Measurements from ENCODE around the gene SH3YL1.

SH3YL1 gene

DNA sequence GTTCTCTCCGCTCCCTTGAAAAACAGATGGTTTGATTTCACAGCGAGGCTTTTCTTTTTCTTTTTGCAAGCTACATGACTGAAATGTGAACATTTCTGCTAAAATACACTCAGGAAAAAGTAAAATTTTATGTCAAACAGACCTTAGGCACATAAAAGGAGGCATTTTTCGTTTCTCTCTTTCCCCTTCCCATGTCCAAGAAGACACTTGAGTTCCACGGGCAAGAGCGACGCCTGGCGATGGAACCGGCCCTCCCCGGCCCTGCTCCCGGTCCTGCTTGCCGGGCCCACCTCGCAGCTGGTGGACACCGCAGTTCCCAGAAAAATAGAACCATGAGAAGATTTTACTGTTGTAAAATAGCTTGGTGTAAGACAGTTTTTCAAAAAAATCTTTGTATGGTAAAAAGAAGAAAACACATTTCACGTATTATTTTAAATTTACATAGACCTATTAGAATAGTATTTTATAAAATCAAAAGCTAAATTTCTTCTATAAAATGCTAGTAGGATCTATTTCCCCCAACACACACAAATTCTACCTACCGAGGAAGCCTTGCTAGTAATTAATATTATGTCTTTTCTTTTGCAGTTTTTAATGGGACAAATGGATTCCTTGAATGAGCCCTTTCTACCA, 26.4 kb upstream of the SH3YL1 start:
- no peaks in the 10 kb centered on the region for H3K9me3 ChIP-seq (replicated peaks; ENCODE audit: insufficient read depth, low read length)
- H3K4me3 ChIP-seq (ENCODE audit: low read length): no peak overlapping the region
- H3K9me2 ChIP-seq (replicated peaks; ENCODE audit: insufficient read depth, low read length): no peaks in the 10 kb centered on the region
- no peak overlapping the region for H3K9ac ChIP-seq (ENCODE audit: low read length)
- H3F3A ChIP-seq (ENCODE audit: insufficient read depth, low read length): no peaks in the 10 kb centered on the region
- H3K27ac ChIP-seq (ENCODE audit: low read length): no peak overlapping the region
- no peaks in the 10 kb centered on the region for H3K4me1 ChIP-seq (ENCODE audit: low read length)
- H3K4me2 ChIP-seq (ENCODE audit: low read depth, low read length): peak overlapping the region; percentile 32; the same call in 1 of the 2 replicates
- H3K27me3 ChIP-seq (replicated peaks; ENCODE audit: insufficient read depth, low read length): peaks cover 23% of the 10 kb centered on the region
- H4K20me1 ChIP-seq (ENCODE audit: insufficient read depth, low read length): no peaks in the 10 kb centered on the region
- H3K79me2 ChIP-seq (ENCODE audit: low read length): no peaks in the 10 kb centered on the region
- no peak for DNase-seq
- TF ChIP-seq EZH2phosphoT487 (IDR thresholded peaks at IDR 0.05; ENCODE audit: low read length): no peak
- TF ChIP-seq, protein P1, sequence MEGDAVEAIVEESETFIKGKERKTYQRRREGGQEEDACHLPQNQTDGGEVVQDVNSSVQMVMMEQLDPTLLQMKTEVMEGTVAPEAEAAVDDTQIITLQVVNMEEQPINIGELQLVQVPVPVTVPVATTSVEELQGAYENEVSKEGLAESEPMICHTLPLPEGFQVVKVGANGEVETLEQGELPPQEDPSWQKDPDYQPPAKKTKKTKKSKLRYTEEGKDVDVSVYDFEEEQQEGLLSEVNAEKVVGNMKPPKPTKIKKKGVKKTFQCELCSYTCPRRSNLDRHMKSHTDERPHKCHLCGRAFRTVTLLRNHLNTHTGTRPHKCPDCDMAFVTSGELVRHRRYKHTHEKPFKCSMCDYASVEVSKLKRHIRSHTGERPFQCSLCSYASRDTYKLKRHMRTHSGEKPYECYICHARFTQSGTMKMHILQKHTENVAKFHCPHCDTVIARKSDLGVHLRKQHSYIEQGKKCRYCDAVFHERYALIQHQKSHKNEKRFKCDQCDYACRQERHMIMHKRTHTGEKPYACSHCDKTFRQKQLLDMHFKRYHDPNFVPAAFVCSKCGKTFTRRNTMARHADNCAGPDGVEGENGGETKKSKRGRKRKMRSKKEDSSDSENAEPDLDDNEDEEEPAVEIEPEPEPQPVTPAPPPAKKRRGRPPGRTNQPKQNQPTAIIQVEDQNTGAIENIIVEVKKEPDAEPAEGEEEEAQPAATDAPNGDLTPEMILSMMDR (IDR thresholded peaks at IDR 0.05; ENCODE audit: low read length): peak; percentile 41
- H2AFZ ChIP-seq (ENCODE audit: low read length): no peak overlapping the region
- H3K36me3 ChIP-seq (replicated peaks; ENCODE audit: insufficient read depth, low read length): no peaks in the 10 kb centered on the region

DNA sequence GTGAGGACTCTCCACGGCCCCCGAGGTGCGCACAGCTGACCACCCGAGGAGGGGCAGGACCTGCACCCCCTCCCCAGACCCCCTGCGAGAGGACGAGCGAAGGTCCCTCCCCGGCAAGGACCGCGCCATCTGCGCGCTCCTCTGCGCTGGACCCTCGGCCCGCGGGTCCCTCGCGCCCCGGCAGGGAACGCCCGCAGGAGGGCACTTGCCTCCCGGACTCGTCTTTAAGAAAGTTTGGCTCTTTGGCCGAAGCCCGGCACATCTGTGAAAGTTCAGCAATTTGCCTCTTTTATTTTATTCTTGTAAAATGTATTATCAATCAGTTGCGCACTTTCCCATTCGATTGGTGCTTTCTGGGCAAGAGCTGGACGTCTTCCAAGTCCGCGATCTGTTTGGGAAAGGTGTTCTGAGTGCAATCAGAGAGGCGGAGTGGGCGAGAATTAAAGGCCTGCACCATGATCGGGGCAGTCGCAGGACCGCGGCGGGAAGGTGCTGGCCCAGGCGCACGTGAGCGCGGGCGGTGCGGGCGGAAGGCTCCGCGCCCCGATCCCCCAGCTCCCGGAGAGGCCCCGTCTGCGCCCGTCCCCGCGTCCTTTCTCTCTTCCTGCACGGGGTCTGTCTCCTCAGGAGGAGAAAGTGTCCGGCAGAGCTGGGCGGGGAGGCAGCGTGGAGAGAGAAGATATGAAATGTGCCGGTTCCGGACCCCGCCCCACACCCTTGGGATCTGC, 25.7 kb upstream of the SH3YL1 start:
- H3K4me3 ChIP-seq (ENCODE audit: low read length): no peak overlapping the region
- DNase-seq: no peak
- no peak overlapping the region for H2AFZ ChIP-seq (ENCODE audit: low read length)
- H3K27me3 ChIP-seq (replicated peaks; ENCODE audit: insufficient read depth, low read length): peaks cover 23% of the 10 kb centered on the region
- no peak for TF ChIP-seq EZH2 (optimal IDR thresholded peaks at IDR 0.05; ENCODE audit: low read depth, low read length)
- TF ChIP-seq, protein P1 (IDR thresholded peaks at IDR 0.05; ENCODE audit: low read length): no peak
- no peak for TF ChIP-seq EZH2phosphoT487 (IDR thresholded peaks at IDR 0.05; ENCODE audit: low read length)
- no peak overlapping the region for H3K27ac ChIP-seq (ENCODE audit: low read length)
- no peaks in the 10 kb centered on the region for H3K4me1 ChIP-seq (ENCODE audit: low read length)
- no peaks in the 10 kb centered on the region for H3K79me2 ChIP-seq (ENCODE audit: low read length)
- H3K4me2 ChIP-seq (ENCODE audit: low read depth, low read length): peak overlapping the region; percentile 32; the same call in 1 of the 2 replicates
- H3K9me3 ChIP-seq (replicated peaks; ENCODE audit: insufficient read depth, low read length): no peaks in the 10 kb centered on the region
- no peaks in the 10 kb centered on the region for H3K36me3 ChIP-seq (replicated peaks; ENCODE audit: insufficient read depth, low read length)
- H3K9ac ChIP-seq (ENCODE audit: low read length): no peak overlapping the region
- no peaks in the 10 kb centered on the region for H4K20me1 ChIP-seq (ENCODE audit: insufficient read depth, low read length)
- no peaks in the 10 kb centered on the region for H3K9me2 ChIP-seq (replicated peaks; ENCODE audit: insufficient read depth, low read length)
- H3F3A ChIP-seq (ENCODE audit: insufficient read depth, low read length): no peaks in the 10 kb centered on the region

DNA sequence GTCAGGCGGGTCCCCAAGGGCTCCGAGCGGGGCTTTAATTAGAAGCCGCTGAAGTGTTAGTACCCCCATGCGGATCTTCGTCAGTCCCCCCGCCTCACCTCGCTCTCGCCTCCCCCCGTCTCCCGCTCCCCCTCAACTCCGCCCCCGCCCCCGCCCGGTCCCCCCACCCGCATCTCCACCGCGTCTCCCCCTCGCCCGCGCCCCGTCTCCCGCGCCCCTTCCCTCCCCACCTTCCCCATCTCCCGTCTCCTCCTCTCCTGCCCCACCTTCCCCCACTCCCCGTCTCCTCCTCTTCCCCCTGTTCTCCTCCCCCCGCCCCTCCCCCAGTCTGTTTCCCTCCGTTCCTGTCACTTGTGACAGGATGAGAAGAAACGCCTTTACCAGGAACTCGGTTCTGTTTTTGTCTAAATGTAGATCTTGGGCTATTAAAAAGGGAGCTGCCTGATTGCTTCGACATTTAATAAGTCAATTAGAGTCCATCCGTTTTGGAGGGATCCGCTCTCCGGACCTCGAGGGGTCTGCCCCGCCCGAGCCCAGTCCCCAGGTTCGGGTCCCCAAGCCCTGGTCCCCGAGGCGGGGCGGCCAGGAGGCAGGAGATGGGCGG, 25.0 kb upstream of the SH3YL1 start:
- H4K20me1 ChIP-seq (ENCODE audit: insufficient read depth, low read length): no peaks in the 10 kb centered on the region
- no peak overlapping the region for H3K4me2 ChIP-seq (ENCODE audit: low read depth, low read length)
- H2AFZ ChIP-seq (ENCODE audit: low read length): no peak overlapping the region
- H3K9ac ChIP-seq (ENCODE audit: low read length): no peak overlapping the region
- no peaks in the 10 kb centered on the region for H3K36me3 ChIP-seq (replicated peaks; ENCODE audit: insufficient read depth, low read length)
- H3K9me3 ChIP-seq (replicated peaks; ENCODE audit: insufficient read depth, low read length): no peaks in the 10 kb centered on the region
- H3K27ac ChIP-seq (ENCODE audit: low read length): no peak overlapping the region
- no peak overlapping the region for H3K4me3 ChIP-seq (ENCODE audit: low read length)
- H3K27me3 ChIP-seq (replicated peaks; ENCODE audit: insufficient read depth, low read length): peaks cover 23% of the 10 kb centered on the region
- no peaks in the 10 kb centered on the region for H3K4me1 ChIP-seq (ENCODE audit: low read length)
- H3K79me2 ChIP-seq (ENCODE audit: low read length): no peaks in the 10 kb centered on the region
- DNase-seq: no peak
- H3K9me2 ChIP-seq (replicated peaks; ENCODE audit: insufficient read depth, low read length): no peaks in the 10 kb centered on the region
- TF ChIP-seq EZH2 (optimal IDR thresholded peaks at IDR 0.05; ENCODE audit: low read depth, low read length): no peak
- no peak for TF ChIP-seq EZH2phosphoT487 (IDR thresholded peaks at IDR 0.05; ENCODE audit: low read length)
- TF ChIP-seq, protein P1 (IDR thresholded peaks at IDR 0.05; ENCODE audit: low read length): no peak
- no peaks in the 10 kb centered on the region for H3F3A ChIP-seq (ENCODE audit: insufficient read depth, low read length)

Measured in MM.1S (cell line).